AG10803 (cell line): ENCODE measurements around the gene TP53BP2.
A peak's percentile ranks its signal among the peaks of the same experiment; 100 is the strongest.

Experiments used
- DNase-seq: peaks from one replicate; pipeline ENCODE4 v3.0.0; 2010; ENCODE audit warnings: low read depth
- H3K4me3 ChIP-seq: 2 replicates; pipeline ENCODE4 v1.5.1; 2011; ENCODE audit warnings: mild to moderate bottlenecking, low read length, control low read depth
- TF ChIP-seq, protein P1 (sequence below): conservative IDR thresholded peaks from 2 replicates; pipeline ENCODE4 v1.5.1; 2011; ENCODE audit warnings: mild to moderate bottlenecking, low read length, control low read depth, inconsistent platforms

The TP53BP2 gene

DNA sequence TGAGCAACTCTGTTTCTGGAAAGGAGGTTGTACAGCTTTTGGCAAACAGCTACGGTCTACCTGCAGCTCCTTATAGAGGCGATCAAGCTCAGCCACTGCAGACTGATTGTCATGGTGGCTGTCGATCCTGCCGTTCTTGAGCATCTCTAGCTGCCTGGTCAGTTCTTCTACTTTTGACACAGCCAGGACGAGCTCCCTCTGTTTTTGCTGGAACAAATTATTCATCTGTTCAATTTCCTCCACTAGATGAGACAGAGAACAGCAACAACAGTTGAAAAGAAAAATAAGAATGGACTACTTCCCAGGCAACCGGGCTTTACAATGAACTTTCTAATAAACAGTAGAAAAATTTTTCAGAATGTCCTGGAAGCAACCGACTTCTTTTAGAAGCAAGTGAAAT lies 42.5 kb downstream of the TP53BP2 start:
- H3K4me3 ChIP-seq = no peak overlapping the region
- DNase-seq = no peak
- TF ChIP-seq, protein P1, sequence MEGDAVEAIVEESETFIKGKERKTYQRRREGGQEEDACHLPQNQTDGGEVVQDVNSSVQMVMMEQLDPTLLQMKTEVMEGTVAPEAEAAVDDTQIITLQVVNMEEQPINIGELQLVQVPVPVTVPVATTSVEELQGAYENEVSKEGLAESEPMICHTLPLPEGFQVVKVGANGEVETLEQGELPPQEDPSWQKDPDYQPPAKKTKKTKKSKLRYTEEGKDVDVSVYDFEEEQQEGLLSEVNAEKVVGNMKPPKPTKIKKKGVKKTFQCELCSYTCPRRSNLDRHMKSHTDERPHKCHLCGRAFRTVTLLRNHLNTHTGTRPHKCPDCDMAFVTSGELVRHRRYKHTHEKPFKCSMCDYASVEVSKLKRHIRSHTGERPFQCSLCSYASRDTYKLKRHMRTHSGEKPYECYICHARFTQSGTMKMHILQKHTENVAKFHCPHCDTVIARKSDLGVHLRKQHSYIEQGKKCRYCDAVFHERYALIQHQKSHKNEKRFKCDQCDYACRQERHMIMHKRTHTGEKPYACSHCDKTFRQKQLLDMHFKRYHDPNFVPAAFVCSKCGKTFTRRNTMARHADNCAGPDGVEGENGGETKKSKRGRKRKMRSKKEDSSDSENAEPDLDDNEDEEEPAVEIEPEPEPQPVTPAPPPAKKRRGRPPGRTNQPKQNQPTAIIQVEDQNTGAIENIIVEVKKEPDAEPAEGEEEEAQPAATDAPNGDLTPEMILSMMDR = no peak

DNA sequence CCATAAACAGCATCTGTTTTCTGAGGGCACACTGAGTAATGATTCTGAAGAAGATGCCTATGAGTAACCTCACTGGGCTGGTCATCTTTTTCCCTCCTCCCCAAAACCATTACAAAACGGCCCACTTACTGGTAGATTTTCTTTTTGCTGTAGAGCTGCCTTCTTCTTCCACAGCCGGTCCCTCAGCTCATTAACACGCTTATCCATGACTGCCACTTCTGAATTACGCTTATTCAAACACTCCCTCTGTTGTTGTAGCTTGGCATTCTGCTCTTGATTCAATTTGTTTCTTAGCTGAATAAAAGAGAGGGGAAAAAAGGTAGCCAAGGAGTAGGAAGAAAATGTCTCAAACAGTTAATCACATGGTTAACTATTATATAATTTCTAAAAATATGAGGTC lies 43.1 kb downstream of the TP53BP2 start:
- no peak for DNase-seq
- TF ChIP-seq, protein P1 = no peak
- H3K4me3 ChIP-seq = no peak overlapping the region

DNA sequence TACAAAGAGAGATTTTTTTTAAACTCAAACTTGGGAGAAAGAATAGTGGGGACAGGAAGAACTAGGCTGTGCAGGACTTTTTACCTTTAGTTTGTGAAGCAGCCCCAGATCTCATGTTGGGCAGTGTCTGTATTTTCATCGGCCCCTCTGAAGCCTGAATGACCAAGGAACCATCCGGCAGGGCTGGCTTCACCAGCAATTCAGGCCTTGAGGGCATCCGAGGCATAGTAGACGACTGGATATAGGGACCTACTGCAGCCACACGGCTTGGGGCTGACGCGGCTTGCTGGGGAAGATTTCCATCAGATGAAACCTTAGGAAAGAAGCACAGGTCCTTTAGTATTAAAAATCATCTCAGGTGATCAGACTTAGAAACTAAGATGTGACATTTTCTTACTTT lies 43.7 kb downstream of the TP53BP2 start:
- TF ChIP-seq, protein P1 = no peak
- no peak for DNase-seq
- no peak overlapping the region for H3K4me3 ChIP-seq

DNA sequence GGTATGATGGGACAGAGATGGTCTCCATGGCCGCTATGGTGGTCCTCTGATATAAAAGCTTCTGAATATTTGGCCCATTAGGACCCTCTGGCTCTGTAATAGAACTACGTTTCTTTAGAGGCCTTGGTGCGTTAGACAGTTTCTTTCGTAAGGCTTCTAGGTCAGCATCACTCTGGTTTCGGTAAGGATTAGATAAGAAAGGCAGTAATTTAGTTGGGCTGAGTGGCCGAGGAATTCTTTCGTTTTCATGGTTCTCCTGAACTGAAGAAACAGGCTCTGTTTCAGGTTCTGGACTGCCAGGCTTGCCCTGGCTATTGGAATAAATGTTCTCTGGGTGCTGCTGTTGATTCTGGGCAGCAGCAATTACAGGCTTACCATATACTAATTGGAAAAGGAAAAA lies 49.5 kb downstream of the TP53BP2 start:
- TF ChIP-seq, protein P1 = no peak
- H3K4me3 ChIP-seq = no peak overlapping the region

DNA sequence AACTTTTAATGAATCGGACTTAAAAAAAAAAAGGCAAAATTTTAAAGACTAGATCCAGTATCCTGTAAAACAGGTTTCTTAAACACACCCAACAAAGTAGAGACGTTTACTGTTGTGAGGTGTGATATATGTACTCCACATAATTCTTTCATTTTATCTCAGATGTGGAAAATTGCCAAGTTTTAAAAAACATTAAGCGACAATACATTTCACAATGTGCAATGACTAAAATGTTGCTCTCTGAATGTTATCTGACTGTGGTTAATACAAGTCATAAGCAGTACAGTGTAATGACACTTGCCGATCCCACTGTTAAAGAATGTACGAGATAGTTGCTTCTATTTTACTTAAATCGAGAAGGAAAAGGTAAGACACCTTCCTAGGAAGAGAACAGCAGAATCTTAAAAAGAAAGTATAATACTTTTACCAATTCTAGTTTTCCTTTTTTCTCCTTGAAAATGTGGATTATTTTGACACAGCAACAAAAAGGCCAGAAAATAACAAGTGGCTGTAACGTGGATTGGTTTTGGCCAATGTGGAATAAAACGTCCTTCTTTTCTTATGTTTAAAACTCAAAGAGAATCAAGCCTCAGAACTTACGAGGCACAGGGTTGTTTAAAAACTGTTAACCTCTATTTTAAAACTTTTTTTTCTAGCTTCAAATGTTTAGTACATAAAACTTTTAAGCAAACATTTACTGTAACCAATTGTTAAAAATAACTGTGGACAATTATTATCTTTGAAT lies 51.4 kb downstream of the TP53BP2 start:
- H3K4me3 ChIP-seq = no peak overlapping the region
- no peak for DNase-seq
- TF ChIP-seq, protein P1 = no peak

More for the DNA sequence above, 49.5 kb downstream of the TP53BP2 start:
- no peak for DNase-seq

DNA sequence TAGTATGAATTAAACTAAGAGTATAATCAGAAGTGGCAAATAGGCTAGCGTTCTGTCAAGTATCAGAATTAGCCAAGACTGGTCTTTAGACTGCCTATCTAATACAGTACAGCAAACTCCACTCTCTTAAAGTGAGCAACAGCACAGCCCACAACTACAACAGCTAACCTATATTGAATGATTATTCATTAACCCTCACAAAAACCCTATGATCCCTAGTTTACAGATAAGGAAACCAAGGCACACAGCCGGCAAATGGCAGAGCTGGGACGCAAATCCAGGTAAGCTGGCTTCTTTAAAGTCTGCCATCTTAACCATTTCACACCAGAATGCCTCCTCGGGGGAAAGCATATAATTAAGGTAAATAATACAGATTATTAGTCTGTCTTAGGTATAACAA lies 52.0 kb downstream of the TP53BP2 start:
- no peak overlapping the region for H3K4me3 ChIP-seq
- TF ChIP-seq, protein P1 = no peak
- DNase-seq = no peak

DNA sequence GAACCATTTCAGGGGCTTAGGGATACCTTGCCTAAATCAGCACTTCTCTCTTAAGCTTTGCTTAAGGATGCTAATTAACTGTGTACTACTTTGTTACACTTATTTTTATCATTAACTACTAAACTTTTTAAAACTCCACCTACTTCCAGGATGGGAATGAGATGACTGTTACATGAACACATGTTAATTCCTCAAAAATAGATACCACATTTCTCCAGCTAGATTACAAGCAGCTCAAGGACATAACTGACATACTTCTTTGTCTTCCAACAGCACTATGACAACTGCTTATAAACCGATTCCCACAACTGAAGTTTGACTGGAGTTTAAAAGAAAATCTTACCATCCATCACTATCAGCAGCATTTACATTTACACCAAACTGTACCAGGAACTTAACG lies 53.7 kb downstream of the TP53BP2 start:
- TF ChIP-seq, protein P1 = no peak
- no peak overlapping the region for H3K4me3 ChIP-seq
- DNase-seq = peak; percentile 47
